Measurements from ENCODE around the gene AMOT. TPM values are rescaled to one million over a fixed set of nuclear protein-coding genes. Genes with fewer than 3 reads are reported as not detected.

The AMOT gene
- polyA plus RNA-seq, 1 donor from 2014 or later = 2.8 TPM

DNA sequence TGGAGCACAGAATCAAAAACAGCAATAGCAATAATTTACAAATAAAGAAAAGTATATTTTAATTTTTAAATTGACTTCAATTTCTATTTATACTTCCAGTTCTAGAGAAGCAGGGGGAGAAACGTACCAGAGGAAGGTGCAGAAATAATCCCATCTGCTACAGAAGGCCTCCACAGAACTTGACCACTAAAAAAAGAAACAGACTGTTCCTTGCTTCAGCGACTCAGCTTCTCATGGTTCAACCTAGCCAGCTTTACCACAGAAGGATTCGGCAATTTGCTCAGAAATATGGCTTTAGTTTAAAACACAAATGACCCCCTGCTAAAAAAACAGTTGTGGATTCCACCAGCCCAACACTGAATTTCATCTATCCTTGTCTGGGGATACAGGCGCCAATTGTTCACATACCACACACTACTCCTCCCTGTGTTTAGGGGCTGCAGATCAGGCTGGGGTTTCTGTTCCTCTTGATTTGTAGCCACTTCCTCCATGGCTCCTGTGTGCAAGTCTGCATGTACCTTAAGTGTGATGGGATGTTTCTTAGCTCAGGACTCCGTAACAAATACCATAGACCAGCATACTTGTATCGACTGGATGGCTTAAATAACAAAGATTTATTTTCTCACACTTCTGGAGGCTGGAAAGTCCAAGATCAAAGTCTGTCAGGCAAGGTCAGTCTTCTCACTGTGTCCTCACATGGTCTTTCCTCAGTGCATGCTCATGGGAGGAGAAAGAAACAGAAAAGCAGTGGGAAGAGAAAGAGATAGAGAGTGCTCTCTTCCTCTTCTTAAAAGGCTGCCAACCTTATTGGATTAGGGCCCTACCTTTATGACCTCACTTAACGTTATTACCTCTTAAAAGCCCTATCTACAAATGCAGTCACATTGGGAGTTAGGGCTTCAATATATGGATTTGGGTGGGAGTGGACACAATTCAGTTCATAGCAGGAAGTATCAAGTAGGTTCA, 79.1 kb downstream of the AMOT start:
- Histone ChIP-seq H3F3A (ENCODE audit: insufficient read depth, low read length, poor library complexity, severe bottlenecking) (no peaks in the 10 kb centered on the region), H3K27me3 (ENCODE audit: insufficient read depth, low read depth, low read length) (no peaks in the 10 kb centered on the region), H3K9me3 (ENCODE audit: low read length) (no peaks in the 10 kb centered on the region), H3K79me2 (replicated peaks; ENCODE audit: insufficient read depth, low read length) (no peaks in the 10 kb centered on the region), H4K20me1 (ENCODE audit: insufficient read depth) (no peaks in the 10 kb centered on the region), H3K4me2 (ENCODE audit: low read length) (no peak overlapping the region), H3K9me2 (ENCODE audit: insufficient read depth, low read length) (no peaks in the 10 kb centered on the region), H3K4me3 (ENCODE audit: low read length) (no peak overlapping the region), H3K9ac (ENCODE audit: low read length) (no peak overlapping the region), H3K27ac (ENCODE audit: low read length) (no peak overlapping the region), H2AFZ (ENCODE audit: low read depth, low read length) (no peak overlapping the region), H3K36me3 (ENCODE audit: insufficient read depth, low read length) (no peaks in the 10 kb centered on the region)
- TF ChIP-seq POLR2AphosphoS5 (IDR thresholded peaks at IDR 0.05) = no peak
- TF ChIP-seq RAD21 (conservative IDR thresholded peaks at IDR 0.05) = no peak
- TF ChIP-seq EP300 (conservative IDR thresholded peaks at IDR 0.05; ENCODE audit: poor library complexity, severe bottlenecking) = no peak
- no peak for TF ChIP-seq MXI1 (conservative IDR thresholded peaks at IDR 0.05; ENCODE audit: poor library complexity, severe bottlenecking)
- no peak for TF ChIP-seq EZH2 (IDR thresholded peaks at IDR 0.05; ENCODE audit: borderline replicate concordance, insufficient read depth, low read length, poor library complexity, severe bottlenecking)
- no peak for TF ChIP-seq SMC3 (conservative IDR thresholded peaks at IDR 0.05; ENCODE audit: poor library complexity)
- TF ChIP-seq REST (IDR thresholded peaks at IDR 0.05; ENCODE audit: borderline replicate concordance) = no peak
- TF ChIP-seq TAF1 (IDR thresholded peaks at IDR 0.05; ENCODE audit: low read depth) = no peak
- no peak for TF ChIP-seq CTCF (IDR thresholded peaks at IDR 0.05; ENCODE audit: poor library complexity, severe bottlenecking)

GRCh38 chrX:112760697-112761096, 79.9 kb downstream of the AMOT start:
- H3K27ac ChIP-seq (ENCODE audit: low read length) = no peak overlapping the region
- no peaks in the 10 kb centered on the region for H4K20me1 ChIP-seq (ENCODE audit: insufficient read depth)
- no peaks in the 10 kb centered on the region for H3K27me3 ChIP-seq (ENCODE audit: insufficient read depth, low read depth, low read length)
- no peaks in the 10 kb centered on the region for H3K36me3 ChIP-seq (ENCODE audit: insufficient read depth, low read length)
- TF ChIP-seq RAD21 (conservative IDR thresholded peaks at IDR 0.05) (no peak), EP300 (conservative IDR thresholded peaks at IDR 0.05; ENCODE audit: poor library complexity, severe bottlenecking) (no peak), MXI1 (conservative IDR thresholded peaks at IDR 0.05; ENCODE audit: poor library complexity, severe bottlenecking) (no peak), POLR2AphosphoS5 (IDR thresholded peaks at IDR 0.05) (no peak), CTCF (IDR thresholded peaks at IDR 0.05; ENCODE audit: poor library complexity, severe bottlenecking) (no peak), SMC3 (conservative IDR thresholded peaks at IDR 0.05; ENCODE audit: poor library complexity) (no peak), REST (IDR thresholded peaks at IDR 0.05; ENCODE audit: borderline replicate concordance) (no peak), TAF1 (IDR thresholded peaks at IDR 0.05; ENCODE audit: low read depth) (no peak), EZH2 (IDR thresholded peaks at IDR 0.05; ENCODE audit: borderline replicate concordance, insufficient read depth, low read length, poor library complexity, severe bottlenecking) (no peak)
- H3K4me3 ChIP-seq (ENCODE audit: low read length) = no peak overlapping the region
- no peaks in the 10 kb centered on the region for H3K9me3 ChIP-seq (ENCODE audit: low read length)
- no peaks in the 10 kb centered on the region for H3F3A ChIP-seq (ENCODE audit: insufficient read depth, low read length, poor library complexity, severe bottlenecking)
- no peaks in the 10 kb centered on the region for H3K79me2 ChIP-seq (replicated peaks; ENCODE audit: insufficient read depth, low read length)
- H3K4me2 ChIP-seq (ENCODE audit: low read length) = no peak overlapping the region
- no peaks in the 10 kb centered on the region for H3K9me2 ChIP-seq (ENCODE audit: insufficient read depth, low read length)
- no peak overlapping the region for H3K9ac ChIP-seq (ENCODE audit: low read length)
- H2AFZ ChIP-seq (ENCODE audit: low read depth, low read length) = no peak overlapping the region

Measured in neural cell (in vitro differentiated cells).